GM18870 (cell line): ENCODE data around the gene ITGA11.

Experiments used
- ATAC-seq: cut with Tn5 transposase; IDR thresholded peaks from one replicate; pipeline ENCODE4 v1.9.1; 2021; ENCODE audit warnings: moderate library complexity; ENCODE audit not compliant: unreplicated experiment

ITGA11 gene, protein sequence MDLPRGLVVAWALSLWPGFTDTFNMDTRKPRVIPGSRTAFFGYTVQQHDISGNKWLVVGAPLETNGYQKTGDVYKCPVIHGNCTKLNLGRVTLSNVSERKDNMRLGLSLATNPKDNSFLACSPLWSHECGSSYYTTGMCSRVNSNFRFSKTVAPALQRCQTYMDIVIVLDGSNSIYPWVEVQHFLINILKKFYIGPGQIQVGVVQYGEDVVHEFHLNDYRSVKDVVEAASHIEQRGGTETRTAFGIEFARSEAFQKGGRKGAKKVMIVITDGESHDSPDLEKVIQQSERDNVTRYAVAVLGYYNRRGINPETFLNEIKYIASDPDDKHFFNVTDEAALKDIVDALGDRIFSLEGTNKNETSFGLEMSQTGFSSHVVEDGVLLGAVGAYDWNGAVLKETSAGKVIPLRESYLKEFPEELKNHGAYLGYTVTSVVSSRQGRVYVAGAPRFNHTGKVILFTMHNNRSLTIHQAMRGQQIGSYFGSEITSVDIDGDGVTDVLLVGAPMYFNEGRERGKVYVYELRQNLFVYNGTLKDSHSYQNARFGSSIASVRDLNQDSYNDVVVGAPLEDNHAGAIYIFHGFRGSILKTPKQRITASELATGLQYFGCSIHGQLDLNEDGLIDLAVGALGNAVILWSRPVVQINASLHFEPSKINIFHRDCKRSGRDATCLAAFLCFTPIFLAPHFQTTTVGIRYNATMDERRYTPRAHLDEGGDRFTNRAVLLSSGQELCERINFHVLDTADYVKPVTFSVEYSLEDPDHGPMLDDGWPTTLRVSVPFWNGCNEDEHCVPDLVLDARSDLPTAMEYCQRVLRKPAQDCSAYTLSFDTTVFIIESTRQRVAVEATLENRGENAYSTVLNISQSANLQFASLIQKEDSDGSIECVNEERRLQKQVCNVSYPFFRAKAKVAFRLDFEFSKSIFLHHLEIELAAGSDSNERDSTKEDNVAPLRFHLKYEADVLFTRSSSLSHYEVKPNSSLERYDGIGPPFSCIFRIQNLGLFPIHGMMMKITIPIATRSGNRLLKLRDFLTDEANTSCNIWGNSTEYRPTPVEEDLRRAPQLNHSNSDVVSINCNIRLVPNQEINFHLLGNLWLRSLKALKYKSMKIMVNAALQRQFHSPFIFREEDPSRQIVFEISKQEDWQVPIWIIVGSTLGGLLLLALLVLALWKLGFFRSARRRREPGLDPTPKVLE

DNA sequence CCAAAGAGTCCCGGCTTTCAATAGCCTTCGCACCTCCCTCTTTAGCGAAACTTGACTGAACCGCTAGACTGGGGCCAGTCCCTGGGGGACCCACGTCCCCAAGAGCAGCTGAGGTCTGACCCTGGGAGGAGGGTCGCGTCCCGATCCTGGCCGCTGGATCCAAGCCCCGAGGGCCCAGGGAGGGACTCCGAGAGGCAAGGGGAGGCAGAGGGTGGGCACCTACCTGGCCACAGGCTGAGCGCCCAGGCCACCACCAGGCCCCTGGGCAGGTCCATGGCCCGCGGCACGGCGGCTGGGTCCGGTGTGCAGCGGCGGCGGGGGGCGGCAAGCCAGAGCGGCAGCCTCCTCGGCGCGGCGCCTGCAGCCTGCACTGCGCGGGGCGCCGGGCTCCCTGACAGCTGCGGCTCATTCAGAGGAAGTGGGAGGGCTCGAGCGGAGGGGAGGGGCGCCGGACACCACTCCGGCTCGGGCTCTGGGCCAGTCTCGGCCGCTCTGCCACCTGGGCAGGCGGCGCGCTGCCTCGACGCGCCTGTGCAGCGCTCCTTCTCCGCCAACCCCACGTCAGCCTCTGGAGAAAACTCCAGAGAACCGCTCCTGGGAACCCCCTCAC, at the start of gene ITGA11:
TSS of gene ITGA11 (minus strand) at position 372 of the 610 bp plus-strand sequence. CDS start at position 275, 97 bp downstream.
- no peak for ATAC-seq

DNA sequence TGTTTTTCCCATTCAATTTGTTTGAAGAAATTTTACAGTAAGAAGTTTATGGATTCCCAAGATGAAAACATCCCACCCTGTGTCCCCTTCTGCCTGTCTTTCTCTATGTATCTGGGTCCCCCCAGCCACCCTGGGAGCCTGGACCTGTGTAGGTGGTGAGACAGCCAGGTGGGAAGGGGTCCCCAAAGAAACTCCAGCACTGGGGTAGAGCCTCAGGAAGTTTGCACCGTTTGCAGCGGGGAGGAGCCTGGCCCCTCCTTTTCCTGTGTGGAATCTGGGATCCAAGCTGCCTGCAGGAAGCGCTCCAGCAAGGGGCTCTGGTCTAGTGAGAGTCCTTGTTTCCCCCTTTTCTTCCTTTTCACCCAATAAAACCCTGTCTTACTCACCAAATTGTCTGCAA, 49.4 kb upstream of the ITGA11 start:
- no peak for ATAC-seq

DNA sequence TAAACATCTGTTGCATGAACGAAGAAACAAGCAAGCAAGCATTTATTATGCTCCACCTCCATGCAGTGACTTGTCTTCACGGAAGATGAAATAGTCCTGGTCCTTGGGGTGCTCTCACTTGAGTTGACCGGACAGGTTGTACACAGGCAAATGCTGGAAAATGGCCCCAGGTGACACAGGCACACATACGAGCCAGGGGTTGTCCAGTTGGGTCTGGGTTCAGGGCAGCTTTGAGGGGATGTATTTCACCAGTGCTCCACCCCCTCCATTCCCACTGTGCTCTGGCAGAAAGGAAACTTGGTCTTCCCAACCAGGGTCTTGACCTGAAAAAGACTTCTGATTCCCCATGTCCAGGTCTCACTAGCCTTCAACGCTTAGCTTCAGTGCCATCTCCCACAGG, 48.3 kb upstream of the ITGA11 start:
- ATAC-seq = no peak

DNA sequence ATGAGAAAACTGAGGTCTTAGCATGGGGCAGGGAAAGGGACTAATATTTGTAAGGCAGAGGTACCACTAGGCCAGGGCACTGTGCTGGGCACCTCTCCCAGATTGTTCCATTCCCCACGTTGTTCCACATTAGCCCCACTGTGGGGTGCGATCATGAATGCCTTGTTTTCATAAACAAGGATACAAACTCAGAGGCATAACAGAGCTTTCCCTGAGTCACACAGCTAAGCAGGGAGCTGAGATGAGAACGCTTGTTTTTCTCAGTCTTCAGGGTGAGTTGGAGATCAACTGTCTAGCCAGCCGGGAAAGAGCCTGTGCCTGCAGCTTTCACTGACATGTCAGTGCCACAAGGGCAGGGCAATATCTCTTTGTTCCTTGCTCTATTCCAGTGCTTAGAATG, 47.9 kb upstream of the ITGA11 start:
- ATAC-seq = no peak

DNA sequence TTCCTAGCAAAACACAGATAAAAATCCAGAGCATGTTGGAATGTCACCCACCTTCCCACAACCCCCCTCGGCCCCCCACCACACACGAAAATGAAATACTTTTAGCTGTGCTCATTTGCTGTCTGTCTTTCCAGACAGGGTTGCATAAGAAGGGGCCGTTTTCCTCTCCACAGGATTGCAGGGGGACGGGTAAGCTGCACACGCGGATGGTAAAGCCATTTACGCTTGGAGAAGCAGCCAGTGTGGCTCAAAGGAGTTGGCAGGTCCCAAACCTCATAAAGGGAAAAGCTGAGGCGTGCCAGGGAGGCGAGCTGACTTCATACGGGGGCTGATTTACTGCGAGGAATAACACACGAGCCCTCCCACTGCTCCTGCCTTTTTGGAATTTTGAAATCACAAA, 47.4 kb upstream of the ITGA11 start:
- ATAC-seq = no peak

DNA sequence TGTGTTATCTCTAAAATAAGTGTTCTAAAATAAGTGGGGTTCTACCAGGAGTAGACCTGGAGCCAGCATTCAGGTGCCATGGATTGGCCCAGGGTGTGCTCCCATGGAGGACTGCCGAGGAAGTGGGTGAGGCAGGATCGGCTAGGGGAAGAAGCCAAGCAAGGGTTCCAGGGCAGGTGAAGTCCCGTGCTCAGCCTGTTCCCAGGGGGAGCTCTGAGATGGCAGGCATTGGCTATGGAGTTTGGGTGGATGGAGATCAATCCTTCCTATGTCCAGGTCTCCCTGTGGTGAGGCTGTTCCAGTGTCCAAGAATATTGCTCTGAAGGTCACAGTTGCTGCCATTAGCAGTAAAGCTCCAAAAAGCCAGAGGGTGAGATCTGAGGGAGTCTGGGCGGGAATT, 46.9 kb upstream of the ITGA11 start:
- ATAC-seq = no peak

DNA sequence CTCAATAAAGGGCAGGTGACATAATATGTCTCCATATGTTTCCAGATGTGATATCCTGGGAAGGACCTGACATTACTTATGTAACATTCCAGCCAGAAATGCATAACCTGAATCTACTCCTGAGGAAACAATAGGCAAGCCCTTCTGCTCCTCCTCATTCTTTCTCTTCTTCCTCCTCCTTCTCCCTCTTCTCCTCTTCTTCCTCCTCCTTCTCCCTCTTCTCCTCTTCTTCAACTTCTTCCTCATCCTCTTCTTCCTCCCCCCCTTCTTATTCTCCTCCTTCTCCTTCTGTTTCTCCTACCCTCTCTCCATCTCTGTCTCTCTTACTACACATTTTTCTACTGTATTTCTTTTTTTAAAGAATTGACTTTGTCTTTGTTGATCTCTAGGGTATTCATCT, 43.5 kb upstream of the ITGA11 start:
- no peak for ATAC-seq

DNA sequence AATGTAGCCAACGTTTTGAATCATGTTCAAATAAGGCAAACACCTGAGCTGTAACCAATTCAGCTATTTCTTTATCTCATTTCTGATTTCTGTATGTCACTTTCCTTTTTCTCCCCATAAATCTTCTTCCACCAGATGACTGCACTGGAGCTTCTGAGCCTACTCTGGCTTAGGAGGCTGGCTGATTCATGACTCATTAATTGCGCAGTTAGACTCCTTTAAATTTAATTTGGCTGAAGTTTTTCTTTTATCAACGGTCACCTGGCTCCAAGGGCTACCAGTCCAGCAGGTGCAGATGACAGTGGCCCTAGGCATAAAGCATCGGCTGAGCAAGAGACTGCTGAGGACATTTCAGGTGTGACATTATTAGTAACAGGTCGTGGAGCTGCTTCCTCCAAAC, 39.6 kb upstream of the ITGA11 start:
- no peak for ATAC-seq

DNA sequence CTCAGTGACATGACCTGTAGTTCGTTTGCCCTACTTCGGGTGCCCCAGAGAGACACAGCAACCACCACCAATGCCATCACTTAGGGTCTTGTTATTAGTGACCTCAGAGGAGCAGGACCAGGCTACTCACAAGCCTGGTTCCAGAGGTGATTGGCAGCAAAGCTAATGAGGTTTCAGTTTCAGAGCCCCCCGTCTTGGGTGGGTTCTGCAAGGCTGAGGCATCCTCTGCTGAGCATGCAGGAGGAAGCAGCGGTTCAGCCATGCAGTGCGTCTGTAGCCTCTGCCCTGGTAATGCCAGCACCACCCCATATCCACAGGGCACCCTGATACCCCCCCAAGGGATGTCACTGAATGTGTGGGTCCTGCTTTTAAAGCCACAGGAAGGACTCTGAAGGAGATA, 39.0 kb upstream of the ITGA11 start:
- no peak for ATAC-seq

DNA sequence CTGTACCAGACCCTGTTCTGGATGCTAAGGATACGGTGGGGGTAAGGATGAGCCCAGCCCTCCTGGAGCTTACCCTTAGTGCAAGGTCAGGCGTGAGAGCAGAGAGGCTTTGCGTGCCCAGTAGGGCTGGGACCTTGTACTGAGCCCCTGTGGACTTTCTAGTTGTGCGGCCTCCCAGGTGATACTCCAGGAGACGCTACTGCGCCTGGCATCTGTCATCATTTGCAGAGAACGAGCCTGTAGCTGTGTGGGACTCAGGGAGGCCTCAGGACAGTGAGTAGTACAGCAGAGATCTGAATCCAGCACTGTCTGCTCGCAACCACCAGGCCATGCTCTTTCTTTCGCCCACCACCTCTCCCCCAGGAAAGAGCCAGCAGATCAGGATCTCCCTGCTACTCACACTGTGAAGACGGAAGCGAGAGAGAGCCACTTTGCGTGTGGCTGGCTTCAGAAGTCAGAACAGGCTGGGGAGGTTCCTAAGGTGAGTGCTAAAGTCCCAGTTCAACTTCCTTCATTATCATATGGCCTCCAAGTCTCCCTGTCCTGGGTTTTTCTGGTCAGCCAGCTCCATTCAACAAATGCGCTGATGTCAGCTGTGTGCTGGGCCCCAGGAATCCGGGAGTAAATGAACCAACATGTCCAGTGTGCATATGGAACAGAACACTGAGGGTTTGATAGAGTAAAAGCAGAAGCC, 38.2 kb upstream of the ITGA11 start:
- no peak for ATAC-seq

DNA sequence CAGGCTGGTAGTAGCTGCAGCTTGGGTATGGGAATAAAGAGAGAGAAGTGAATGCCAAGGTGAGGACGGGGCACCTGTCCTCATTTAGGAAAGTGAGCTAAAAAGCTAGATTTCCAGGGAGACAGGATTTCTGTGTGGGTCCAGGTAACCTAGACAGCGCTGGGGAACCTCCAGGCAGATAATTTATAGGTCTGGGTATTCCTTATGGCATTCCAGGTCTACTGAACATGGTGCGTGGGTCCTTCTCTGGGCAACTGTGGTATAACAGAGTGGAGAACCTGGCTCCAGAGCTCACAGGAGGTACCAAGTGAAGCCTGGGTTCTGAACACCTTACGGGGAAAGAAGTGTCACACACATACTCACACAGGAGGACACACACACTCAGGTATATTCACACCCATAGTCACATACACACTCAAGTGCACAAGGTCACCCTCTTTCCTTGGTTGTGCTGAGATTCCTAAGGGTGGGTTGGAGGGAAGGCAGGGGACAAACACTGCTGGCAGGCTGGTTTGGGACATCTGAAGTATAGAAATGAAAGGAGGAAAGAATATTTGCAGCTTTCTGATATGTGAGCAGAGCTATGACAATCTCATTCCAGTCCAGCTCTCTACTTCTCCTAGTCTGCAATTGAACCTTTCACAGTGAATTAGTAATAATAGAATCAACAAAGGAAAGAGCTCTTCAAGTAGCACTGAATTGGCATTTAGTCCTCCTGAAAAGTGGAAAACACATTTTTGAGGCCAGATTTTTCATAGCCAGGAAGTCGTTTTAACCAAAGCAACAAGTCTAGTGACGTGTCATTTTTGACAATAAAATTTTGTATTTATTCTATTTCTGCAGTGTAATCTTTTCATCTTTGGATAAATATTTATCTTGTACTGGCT, 37.4 kb upstream of the ITGA11 start:
- no peak for ATAC-seq

DNA sequence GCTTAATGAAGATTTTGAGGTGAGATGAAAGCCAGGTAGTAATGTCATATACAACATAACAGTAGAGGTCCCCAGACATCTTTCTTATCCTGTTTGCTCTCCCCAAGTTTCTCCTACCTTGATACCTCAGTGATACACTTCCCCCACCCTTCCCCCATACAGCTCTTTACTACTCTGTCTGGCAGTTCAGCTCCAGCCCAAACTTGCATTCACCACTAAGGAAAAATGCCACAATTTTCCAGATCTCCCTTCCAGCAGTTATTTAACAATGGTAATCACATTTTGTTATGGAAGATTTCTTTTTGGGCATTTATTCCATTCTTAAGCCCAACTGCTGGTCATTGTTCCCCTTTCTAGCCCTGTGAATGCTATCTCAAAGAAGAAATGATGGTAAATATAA, 34.9 kb upstream of the ITGA11 start:
- no peak for ATAC-seq

DNA sequence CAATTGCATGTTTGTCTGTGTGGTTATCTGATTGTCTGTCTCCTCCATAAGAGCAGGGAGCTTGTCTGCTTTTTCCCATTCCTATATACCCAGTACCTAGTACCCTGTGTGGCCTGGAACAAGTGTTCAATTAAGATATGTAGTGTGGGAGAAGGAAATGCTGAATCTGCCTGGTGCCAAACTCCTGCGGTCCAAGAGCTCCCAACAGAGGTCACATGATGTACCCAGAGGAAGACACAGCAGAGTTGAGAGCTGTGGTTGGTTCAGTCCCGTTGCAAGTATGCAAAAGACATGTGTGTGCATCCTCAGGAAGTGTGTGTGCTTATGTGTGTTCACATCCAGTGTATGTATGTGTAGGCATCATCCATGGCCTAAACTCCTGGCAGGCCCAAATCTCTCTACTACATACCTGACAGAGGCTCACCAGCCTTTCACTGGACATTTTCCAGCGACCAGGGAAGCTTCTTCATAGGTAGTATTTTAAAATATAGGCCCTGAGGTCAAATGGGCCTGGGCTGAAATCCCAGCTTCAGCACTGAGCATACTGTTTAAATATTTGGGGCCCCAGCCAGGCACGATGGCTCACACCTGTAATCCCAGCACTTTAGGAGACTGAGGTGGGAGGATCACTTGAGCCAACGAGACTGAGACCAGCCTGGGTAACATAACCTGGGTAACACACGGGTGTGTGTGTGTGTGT, 34.0 kb upstream of the ITGA11 start:
- no peak for ATAC-seq

DNA sequence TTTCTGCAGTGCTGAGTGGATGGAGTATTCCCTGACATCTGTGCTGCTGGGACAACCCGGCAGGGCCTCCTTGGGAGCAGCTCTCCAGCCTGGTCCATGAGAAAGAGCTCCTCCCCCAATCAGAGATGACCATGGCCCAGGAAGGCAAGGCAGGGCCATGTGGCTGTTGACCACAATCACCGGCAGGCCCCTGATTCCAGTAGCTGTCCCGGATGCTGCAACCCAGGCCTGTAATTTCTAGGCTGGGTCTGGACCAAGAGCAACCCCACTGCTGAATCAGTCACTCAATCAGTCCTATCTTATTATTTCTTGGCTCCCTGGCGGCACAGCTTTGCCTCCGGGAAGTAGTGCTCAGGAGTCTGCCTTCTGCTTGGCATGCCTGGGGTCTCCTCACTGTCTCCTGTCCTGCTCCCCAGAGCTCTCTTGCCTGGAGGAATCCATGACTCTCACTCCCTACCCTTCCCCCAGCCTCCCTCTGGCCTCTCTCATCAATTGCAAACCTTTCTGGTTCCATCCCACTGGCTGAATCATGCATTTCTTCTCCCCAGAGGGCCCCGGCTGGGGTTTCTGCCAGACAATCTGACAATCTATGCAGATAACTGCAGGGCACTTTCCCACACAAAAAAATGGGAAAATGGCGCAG, 32.6 kb upstream of the ITGA11 start:
- no peak for ATAC-seq

DNA sequence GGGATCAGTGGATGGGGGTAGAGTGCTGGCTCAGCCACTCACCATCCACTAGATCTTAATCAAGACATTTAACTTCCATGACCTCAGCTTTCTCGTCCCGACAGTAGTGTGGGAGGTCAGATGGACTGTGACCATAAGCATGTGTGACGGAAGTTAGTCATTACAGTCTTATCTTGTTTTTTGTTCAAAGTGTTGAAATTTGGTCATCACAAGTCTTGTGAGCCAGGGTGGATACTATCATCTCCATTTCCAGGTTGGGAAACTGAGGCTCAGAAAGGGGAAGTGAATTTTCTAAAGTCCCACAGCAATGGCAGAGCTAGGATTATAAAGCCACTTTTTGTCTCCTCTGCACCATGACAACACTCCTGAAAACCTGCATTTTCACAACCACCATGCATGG, 32.0 kb upstream of the ITGA11 start:
- ATAC-seq = no peak

DNA sequence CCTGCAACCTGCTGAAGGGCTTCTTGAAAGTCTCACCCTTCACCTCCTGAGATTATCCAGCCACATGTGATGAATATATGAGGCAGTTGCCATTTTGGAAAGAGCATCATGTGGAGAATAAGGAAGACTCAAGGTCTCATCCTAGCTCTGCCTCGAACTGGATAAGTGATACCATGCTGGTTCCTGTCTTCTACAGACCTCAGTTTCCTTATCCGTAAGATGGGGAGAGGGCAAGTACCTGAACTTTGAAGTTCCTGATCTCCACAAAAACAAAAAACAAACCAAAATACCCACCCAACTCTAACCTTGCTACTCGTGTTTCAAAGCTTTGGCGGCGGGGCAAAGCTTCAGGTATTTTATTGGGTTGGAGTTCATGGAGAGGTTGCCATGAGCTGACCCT, 31.5 kb upstream of the ITGA11 start:
- ATAC-seq = no peak

DNA sequence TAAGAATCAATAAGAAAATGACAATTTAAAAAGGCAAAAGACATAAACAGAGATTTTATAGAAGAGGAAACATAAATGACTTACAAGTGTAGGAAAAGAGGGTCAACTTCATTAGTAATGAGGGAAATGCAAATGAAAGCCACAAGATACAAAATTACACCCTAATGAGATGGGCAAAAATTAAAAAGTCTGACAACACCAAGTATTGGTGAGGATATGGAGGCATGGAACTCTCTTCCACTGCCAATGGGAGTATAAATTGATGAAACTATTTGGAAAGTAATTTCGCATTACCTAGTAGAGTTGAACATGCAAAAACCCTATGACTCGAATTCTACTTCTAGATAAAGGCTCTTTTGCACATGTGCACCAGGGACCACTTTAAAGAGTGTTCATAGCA, 28.2 kb upstream of the ITGA11 start:
- no peak for ATAC-seq

DNA sequence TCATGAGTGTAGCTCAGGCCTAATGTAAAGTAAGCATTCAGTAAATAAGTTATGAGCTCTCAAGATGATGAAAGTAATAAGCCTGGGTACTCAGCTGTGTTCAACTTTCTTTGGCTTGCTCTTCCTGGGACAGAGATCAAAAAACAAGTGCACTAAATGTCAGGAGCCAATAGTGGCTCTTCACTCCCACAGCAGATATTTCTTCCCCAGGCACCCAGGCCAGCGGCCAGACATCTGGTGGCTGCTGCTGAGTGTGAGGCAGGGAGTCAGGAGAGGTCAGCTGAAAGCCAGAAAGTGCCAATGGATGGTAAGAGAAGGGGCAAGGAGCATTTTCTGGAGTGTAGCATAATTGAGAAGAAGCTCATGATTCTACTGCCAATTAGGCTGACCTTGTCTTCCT, 18.2 kb upstream of the ITGA11 start:
- ATAC-seq = no peak
